GM23338 (cell line): Measurements from ENCODE around the gene SLC36A1.

Experiments used
- CREB1 ChIP-seq: fragments of 250-450 bp; sonication (Bioruptor Pico); IDR thresholded peaks from 2 replicates; pipeline ENCODE4 v1.5.0; 2020; ENCODE audit warnings: low read depth, mild to moderate bottlenecking, moderate library complexity
- CTCF ChIP-seq, 2 experiments: fragments of 200-600 bp in 1 of 2; sonication (generic) in 1 of 2; conservative IDR thresholded peaks; 2 replicates each; pipeline versions ENCODE4 v1.5.1 to v1.6.1; 2016 to 2017; ENCODE audit warnings: antibody characterized with exemption in 2 of 2, low read depth in 2 of 2, mild to moderate bottlenecking in 2 of 2, moderate library complexity in 1 of 2
- EZH2 ChIP-seq: fragments of 200-600 bp; sonication (generic); IDR thresholded peaks from one replicate; pipeline ENCODE4 v1.8.0; 2017; ENCODE audit warnings: antibody characterized with exemption, mild to moderate bottlenecking, low read depth; ENCODE audit not compliant: unreplicated experiment
- NANOG ChIP-seq: IDR thresholded peaks from 2 replicates; pipeline ENCODE4 v1.6.1; 2016; ENCODE audit warnings: antibody characterized with exemption, borderline replicate concordance
- POLR2AphosphoS5 ChIP-seq: IDR thresholded peaks from 2 replicates; pipeline ENCODE4 v1.6.1; 2016; ENCODE audit warnings: antibody characterized with exemption, low read depth
- REST ChIP-seq: IDR thresholded peaks from one replicate; pipeline ENCODE4 v1.6.1; 2018; ENCODE audit warnings: antibody characterized with exemption; ENCODE audit not compliant: unreplicated experiment

- no peak for TF ChIP-seq CTCF (conservative IDR thresholded peaks at IDR 0.05; ENCODE audit: low read depth in 2 of 2)
- no peak for TF ChIP-seq POLR2AphosphoS5
- no peak for TF ChIP-seq CREB1 (CRISPR knock-in tag)
- TF ChIP-seq NANOG: no peak
- no peak for TF ChIP-seq EZH2
- no peak for TF ChIP-seq REST
Measured at GRCh38 chr5:151495320-151495719, 47.9 kb downstream of the SLC36A1 start.
